ENCODE data around the gene ZBTB4.
"Not testable (repeated sequence)": the region's sequence is repeated elsewhere in the genome, so short reads cannot be mapped to it uniquely, and the experiment has no call there.

The ZBTB4 gene

DNA sequence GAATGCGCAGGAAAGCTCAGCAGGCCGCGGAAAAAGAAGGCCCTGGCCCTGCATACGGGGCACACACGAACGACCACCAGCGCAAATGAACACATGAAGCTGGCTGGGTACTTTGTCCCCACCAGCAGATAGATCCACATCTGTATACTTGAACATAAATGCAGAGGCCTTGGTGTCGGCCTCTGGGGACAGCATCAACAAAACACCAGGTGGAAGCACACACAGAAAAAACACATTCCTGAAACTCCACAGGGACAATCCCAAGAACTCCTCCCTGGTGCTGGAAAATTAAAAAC, 606 bp upstream of the ZBTB4 start:
- H3K27ac ChIP-seq: peak overlapping the region; percentile 80
- TF ChIP-seq ZFX (IDR thresholded peaks at IDR 0.05): no peak
- TF ChIP-seq, protein P1, sequence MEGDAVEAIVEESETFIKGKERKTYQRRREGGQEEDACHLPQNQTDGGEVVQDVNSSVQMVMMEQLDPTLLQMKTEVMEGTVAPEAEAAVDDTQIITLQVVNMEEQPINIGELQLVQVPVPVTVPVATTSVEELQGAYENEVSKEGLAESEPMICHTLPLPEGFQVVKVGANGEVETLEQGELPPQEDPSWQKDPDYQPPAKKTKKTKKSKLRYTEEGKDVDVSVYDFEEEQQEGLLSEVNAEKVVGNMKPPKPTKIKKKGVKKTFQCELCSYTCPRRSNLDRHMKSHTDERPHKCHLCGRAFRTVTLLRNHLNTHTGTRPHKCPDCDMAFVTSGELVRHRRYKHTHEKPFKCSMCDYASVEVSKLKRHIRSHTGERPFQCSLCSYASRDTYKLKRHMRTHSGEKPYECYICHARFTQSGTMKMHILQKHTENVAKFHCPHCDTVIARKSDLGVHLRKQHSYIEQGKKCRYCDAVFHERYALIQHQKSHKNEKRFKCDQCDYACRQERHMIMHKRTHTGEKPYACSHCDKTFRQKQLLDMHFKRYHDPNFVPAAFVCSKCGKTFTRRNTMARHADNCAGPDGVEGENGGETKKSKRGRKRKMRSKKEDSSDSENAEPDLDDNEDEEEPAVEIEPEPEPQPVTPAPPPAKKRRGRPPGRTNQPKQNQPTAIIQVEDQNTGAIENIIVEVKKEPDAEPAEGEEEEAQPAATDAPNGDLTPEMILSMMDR (conservative IDR thresholded peaks at IDR 0.05): no peak

- TF ChIP-seq, protein P1 (conservative IDR thresholded peaks at IDR 0.05): no peak
- TF ChIP-seq ZFX (IDR thresholded peaks at IDR 0.05): no peak
- H3K27ac ChIP-seq: peak overlapping the region; percentile 80
Observed at GRCh38 chr17:7478276-7479212, 887 bp downstream of the ZBTB4 start.

GRCh38 chr17:7477392-7478275, 1.8 kb downstream of the ZBTB4 start:
- TF ChIP-seq ZFX (IDR thresholded peaks at IDR 0.05): no peak
- no peak overlapping the region for H3K27ac ChIP-seq

DNA sequence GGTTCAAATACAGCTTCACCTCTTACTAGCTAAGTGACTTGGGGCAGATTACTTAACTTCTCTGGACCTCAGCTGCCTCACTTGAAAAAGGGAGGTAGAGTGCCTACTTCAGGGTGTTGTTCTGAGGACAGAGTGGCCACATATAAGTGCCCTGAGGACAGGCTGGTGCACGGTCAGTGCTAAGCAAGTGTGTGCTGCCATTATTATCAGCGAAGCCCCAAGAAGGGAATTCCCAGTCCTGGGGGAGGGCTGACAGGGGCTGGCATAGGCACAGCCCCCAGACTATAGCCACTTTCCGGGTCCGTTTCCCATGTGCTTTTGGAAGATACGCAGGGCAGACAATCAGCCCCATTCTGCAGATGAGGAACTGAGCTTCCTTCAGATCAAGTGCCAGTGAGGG, 2.5 kb downstream of the ZBTB4 start:
- no peak overlapping the region for H3K27ac ChIP-seq

GRCh38 chr17:7476494-7476893, 2.9 kb downstream of the ZBTB4 start:
- H3K27ac ChIP-seq: no peak overlapping the region
- TF ChIP-seq, protein P1 (conservative IDR thresholded peaks at IDR 0.05): no peak
- no peak for TF ChIP-seq ZFX (IDR thresholded peaks at IDR 0.05)

More for the DNA sequence above, 2.5 kb downstream of the ZBTB4 start:
- TF ChIP-seq, protein P1 (conservative IDR thresholded peaks at IDR 0.05): no peak
- no peak for TF ChIP-seq ZFX (IDR thresholded peaks at IDR 0.05)

DNA sequence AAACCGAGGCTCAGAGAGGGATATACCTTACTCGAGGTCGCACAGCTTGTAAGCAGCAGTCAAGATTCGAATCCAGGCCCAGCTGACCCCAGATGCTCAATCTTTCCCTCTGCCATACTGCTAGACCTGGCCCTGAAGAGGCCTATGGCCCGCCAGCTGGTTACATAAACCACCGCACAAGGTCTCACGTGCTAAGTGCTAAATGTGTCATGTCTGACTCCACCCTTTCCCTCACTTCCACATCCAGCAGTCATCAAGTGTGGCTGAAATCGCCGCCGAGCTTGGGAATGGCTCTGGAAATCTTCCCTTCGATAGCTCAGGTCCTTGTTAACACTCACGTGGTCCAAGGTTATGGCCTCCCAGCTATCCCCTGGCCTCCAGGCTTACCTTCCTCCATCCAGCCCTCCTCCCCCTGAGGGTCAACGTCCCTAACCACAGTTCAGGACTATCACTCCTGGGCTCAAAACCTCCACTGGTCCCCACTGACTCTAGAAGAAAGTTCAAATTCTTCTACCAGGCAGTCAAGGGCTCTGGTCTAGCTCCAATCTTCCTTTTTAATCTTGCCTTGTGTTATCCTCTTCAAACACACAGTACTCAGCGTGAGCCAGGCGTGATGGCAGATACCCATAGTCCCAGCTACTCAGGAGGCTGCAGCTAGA, 3.5 kb downstream of the ZBTB4 start:
- TF ChIP-seq, protein P1 (conservative IDR thresholded peaks at IDR 0.05): no peak
- no peak for TF ChIP-seq ZFX (IDR thresholded peaks at IDR 0.05)
- no peak overlapping the region for H3K27ac ChIP-seq

- not testable (repeated sequence) for H3K27ac ChIP-seq
Observed at GRCh38 chr17:7474767-7475166, 4.7 kb downstream of the ZBTB4 start.

DNA sequence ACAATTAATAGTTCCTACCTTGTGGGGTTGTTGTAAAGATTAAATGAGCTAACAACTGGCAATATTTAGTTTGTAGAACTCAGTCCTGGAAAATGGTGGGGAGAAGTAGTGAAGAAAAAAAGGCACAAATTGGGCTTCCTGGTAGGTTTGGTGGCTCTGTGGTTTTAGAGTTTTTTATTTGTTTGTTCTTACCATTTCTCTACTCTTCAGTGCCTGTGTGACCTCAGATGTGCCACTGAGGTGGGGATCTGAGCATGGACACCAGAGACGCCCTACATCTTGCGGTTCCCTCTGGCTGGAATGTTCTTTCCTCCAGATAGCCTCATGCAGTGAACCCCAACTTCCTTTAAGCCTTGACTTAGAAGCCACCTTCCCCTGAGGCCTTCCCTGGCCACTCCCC, 7.7 kb downstream of the ZBTB4 start:
- TF ChIP-seq, protein P1 (conservative IDR thresholded peaks at IDR 0.05): no peak
- TF ChIP-seq ZFX (IDR thresholded peaks at IDR 0.05): no peak
- no peak overlapping the region for H3K27ac ChIP-seq

DNA sequence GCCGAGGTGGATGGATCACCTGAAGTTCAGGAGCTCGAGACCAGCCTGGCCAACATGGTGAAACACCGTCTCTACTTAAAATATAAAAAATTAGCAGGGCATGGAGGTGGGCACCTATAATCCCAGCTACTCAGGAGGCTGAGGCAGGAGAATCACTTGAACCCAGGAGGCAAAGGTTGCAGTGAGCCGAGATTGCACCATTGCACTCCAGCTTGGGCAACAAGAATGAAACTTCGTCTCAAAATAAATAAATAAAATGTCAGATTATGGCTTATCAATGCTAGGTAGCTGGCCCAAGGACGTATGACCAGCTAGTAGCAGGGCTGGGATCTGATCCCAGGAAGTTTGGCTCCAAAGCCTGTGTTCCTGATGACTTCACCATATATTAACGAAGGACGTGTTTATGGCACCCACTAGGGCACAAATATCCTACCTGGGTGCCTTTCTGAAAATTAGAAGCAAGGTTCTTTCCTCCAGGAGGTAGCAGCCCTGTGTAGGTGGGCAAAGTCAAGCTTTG, 8.9 kb downstream of the ZBTB4 start:
- H3K27ac ChIP-seq: not testable (repeated sequence)

DNA sequence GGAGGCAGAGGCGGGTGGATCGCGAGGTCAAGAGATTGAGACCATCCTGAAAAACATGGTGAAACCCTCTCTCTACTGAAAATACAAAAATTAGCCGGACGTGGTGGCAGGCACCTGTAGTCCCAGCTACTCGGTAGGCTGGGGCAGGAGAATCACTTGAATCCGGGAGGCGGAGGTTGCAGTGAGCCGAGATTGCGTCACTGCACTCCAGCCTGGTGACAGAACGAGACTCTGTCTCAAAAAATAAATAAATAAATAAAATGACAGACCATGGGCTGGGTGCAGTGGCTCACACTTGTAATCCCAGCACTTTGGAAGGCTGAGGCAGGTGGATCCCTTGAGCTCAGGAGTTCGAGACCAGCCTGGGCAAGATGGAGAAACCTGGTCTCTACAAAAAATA, 9.6 kb downstream of the ZBTB4 start:
- H3K27ac ChIP-seq: not testable (repeated sequence)
